ENCODE measurements around the gene BMPR2. TPM values are rescaled to one million over a fixed set of nuclear protein-coding genes. Genes with fewer than 3 reads are reported as not detected.

The BMPR2 gene
- total RNA-seq, 4 donors from 2014 or later, result 54.8 to 76.7 (median 67.7) TPM

DNA sequence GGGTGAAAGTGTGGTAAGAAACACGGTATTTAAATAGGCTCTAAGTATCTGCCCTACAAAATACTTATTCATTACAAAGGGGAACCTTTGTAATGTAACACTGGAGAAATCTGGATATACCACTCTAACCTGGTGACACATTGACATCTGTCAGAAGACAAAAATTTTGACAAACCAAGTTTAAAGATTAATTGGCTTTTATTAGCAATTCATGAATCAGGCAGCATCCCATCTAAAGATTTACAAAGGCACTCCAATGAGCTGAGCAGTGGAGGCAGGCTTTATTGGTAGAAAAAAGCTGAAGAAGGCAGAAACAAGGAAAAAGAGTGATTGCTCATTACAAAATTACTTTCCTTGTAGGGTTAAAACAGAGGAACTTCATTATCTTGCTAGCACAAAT, 35.0 kb downstream of the BMPR2 start:
- Histone ChIP-seq H3K4me1 (peaks cover 8 to 21% (median 14%) of the 10 kb centered on the region in 4 donors), H3K27me3 (no peaks in the 10 kb centered on the region), H3K9me3 (no peaks in the 10 kb centered on the region), H3K27ac (replicated peaks in 1 of 4) (no peak overlapping the region), H3K36me3 (no peaks in the 10 kb centered on the region), H3K4me3 (no peak overlapping the region)
- DNase-seq (ENCODE audit: extremely low spot score), result no peak
- intact Hi-C loops (cut with DNase I), result no loop called here
- WGBS, result 81% methylated on average over 1 of the region's 1 CpG
- TF ChIP-seq, protein P1, sequence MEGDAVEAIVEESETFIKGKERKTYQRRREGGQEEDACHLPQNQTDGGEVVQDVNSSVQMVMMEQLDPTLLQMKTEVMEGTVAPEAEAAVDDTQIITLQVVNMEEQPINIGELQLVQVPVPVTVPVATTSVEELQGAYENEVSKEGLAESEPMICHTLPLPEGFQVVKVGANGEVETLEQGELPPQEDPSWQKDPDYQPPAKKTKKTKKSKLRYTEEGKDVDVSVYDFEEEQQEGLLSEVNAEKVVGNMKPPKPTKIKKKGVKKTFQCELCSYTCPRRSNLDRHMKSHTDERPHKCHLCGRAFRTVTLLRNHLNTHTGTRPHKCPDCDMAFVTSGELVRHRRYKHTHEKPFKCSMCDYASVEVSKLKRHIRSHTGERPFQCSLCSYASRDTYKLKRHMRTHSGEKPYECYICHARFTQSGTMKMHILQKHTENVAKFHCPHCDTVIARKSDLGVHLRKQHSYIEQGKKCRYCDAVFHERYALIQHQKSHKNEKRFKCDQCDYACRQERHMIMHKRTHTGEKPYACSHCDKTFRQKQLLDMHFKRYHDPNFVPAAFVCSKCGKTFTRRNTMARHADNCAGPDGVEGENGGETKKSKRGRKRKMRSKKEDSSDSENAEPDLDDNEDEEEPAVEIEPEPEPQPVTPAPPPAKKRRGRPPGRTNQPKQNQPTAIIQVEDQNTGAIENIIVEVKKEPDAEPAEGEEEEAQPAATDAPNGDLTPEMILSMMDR (IDR thresholded peaks at IDR 0.05), result no peak
- TF ChIP-seq POLR2A (IDR thresholded peaks at IDR 0.05; ENCODE audit: low read depth), result no peak
- no peak for TF ChIP-seq POLR2AphosphoS5 (IDR thresholded peaks at IDR 0.05)
- TF ChIP-seq EP300 (IDR thresholded peaks at IDR 0.05), result no peak

DNA sequence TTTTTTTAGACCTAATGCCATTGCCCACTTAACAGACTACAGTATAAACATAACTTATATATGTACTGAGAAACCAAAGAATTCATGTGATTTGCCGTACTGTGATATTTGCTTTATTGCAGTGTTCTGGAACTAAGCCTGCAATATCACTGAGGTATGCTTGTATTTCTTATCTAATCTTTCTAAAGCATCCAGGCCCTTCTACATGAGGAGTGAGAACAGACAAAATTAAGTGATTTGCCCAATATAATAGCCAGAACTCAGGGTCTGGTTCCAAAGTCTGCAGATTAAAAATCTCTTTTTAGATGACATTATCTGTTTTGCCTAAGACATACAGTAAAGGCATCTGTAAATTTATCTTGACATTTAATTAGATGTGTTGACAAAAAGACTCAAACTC, 41.9 kb downstream of the BMPR2 start:
- Histone ChIP-seq H3K4me3 (no peak overlapping the region), H3K27me3 (no peaks in the 10 kb centered on the region), H3K4me1 (peaks cover 13 to 28% (median 21%) of the 10 kb centered on the region in 4 donors), H3K36me3 (no peaks in the 10 kb centered on the region), H3K27ac (replicated peaks in 1 of 4) (no peak overlapping the region), H3K9me3 (no peaks in the 10 kb centered on the region)
- intact Hi-C loops (cut with DNase I), result no loop called here
- 100% methylated on average over 1 of the region's 1 CpG for WGBS
- no peak for DNase-seq (ENCODE audit: extremely low spot score)
- no peak for TF ChIP-seq POLR2AphosphoS5 (IDR thresholded peaks at IDR 0.05)
- TF ChIP-seq, protein P1 (IDR thresholded peaks at IDR 0.05), result no peak

DNA sequence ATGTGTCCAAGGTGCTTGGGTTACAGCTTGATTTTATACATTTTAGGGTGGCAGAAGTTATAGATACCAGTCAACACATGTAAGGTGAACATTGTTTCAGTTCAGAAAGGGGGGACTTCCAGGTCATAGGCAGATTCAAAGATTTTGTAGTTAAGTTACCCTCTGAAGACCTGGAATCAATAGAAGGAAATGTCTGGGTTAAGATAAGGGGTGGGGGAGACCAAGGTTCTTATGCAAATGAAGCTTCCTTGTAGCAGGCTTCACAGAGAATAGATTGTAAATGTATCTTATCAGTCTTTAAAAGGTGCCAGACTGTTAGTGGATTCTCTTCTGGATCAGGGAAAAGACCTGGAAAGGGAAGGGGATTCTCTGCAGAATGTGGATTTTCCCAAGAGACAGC, 42.4 kb downstream of the BMPR2 start:
- peaks cover 18 to 31% (median 24%) of the 10 kb centered on the region in 4 donors for H3K4me1 ChIP-seq
- TF ChIP-seq, protein P1 (IDR thresholded peaks at IDR 0.05), result no peak
- TF ChIP-seq POLR2A (IDR thresholded peaks at IDR 0.05; ENCODE audit: low read depth) (no peak), POLR2AphosphoS5 (IDR thresholded peaks at IDR 0.05) (no peak), EP300 (IDR thresholded peaks at IDR 0.05) (no peak)
- H3K9me3 ChIP-seq, result no peaks in the 10 kb centered on the region
- no peak overlapping the region for H3K27ac ChIP-seq (replicated peaks in 1 of 4)
- no peak for DNase-seq (ENCODE audit: extremely low spot score)
- no peaks in the 10 kb centered on the region for H3K36me3 ChIP-seq
- intact Hi-C loops (cut with DNase I), result no loop called here
- no peaks in the 10 kb centered on the region for H3K27me3 ChIP-seq
- H3K4me3 ChIP-seq, result no peak overlapping the region

DNA sequence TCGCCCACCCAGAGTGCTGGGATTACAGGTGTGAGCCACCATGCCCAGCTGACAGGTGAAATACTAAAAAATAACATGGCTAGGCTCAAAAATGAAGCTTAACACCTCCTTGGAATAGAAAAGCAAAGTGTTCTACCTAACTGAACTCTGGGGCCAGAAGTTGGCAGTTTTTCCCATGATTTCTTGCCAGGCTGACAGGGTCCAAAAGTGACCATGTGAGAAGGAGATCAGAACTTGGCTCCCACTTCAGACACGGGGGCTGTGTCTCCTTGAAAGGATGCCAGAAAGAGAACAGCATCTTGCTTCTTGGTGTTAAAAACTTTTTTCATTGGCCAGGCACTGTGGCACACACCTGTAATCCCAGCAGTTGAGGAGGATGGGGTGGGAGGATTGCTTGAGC, 47.0 kb downstream of the BMPR2 start:
- H3K27me3 ChIP-seq, result no peaks in the 10 kb centered on the region
- H3K9me3 ChIP-seq, result no peaks in the 10 kb centered on the region
- 52% methylated on average over 2 of the region's 2 CpGs for WGBS
- no peak for TF ChIP-seq POLR2AphosphoS5 (IDR thresholded peaks at IDR 0.05)
- no peak overlapping the region for H3K27ac ChIP-seq (replicated peaks in 1 of 4)
- peak; percentile 17 for DNase-seq (ENCODE audit: extremely low spot score)
- intact Hi-C loops (cut with DNase I), result no loop called here
- peaks cover 13 to 28% (median 20%) of the 10 kb centered on the region in 4 donors for H3K4me1 ChIP-seq
- H3K4me3 ChIP-seq, result no peak overlapping the region
- no peaks in the 10 kb centered on the region for H3K36me3 ChIP-seq

DNA sequence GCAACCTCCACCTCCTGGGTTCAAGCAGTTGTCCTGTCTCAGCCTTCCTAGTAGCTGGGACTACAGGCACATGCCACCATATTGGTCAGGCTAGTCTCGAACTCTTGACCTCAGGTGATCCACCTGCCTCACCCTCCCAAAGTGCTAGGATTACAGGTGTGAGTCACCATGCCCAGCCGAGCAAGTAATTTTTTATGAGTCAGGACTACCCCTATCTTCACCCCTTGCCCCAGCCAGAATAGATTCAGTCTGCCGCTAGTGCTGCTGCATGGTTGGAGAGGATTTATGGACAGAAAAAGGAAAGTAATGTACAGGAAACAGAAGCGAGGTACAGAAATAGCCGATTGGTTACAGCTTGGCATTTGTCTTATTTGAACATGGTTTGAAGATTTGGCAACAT, 48.9 kb downstream of the BMPR2 start:
- TF ChIP-seq EP300 (IDR thresholded peaks at IDR 0.05) (no peak), POLR2A (IDR thresholded peaks at IDR 0.05; ENCODE audit: low read depth) (no peak), POLR2AphosphoS5 (IDR thresholded peaks at IDR 0.05) (no peak)
- TF ChIP-seq, protein P1 (IDR thresholded peaks at IDR 0.05), result no peak
- Histone ChIP-seq H3K9me3 (no peaks in the 10 kb centered on the region), H3K27me3 (no peaks in the 10 kb centered on the region), H3K27ac (replicated peaks in 1 of 4) (no peak overlapping the region), H3K4me3 (no peak overlapping the region), H3K4me1 (peaks cover 21 to 46% (median 34%) of the 10 kb centered on the region in 4 donors), H3K36me3 (no peaks in the 10 kb centered on the region)
- 84% methylated on average over 5 of the region's 5 CpGs for WGBS
- no peak for DNase-seq (ENCODE audit: extremely low spot score)
- intact Hi-C loops (cut with DNase I), result loop anchor here (5.0 kb wide), 1 partner anchor 43 kb away; no protein-coding TSS in a partner anchor

Data from esophagus muscularis mucosa (tissue), 4 donors.